Endothelial cell of umbilical vein (primary cell): ENCODE data around the gene SH2D3C. TPM values are rescaled to one million over a fixed set of nuclear protein-coding genes. Genes with fewer than 3 reads are reported as not detected.

Experiments used
- BruUV-seq: library from RNA; stranded (reverse); fragments of 400-500 nt; replicated peaks from 2 replicates; lab custom pipeline; 2021; lab: Mats Ljungman, UMichigan
- CTCF ChIA-PET: fragments of 300-600, 350-600 bp; sonication (Branson Sonifier 250); formaldehyde crosslinking; loops from one replicate; lab custom pipeline; 2021; ENCODE audit warnings: antibody characterized with exemption, inconsistent platforms; lab: Charles Lee
- POLR2A ChIA-PET: fragments of 300-600, 350-600 bp; sonication (Branson Sonifier 250); formaldehyde crosslinking; loops from one replicate; lab custom pipeline; 2021; ENCODE audit warnings: antibody characterized with exemption, inconsistent platforms; lab: Charles Lee
- DNase-seq: peaks from one replicate; pipeline ENCODE4 v3.0.0-alpha.2; 2011; ENCODE audit warnings: low read depth, low spot score
- FAIRE-seq: peaks from 2 replicates; lab custom pipeline; 2011; peaks lifted over from hg19 to GRCh38; lab: Jason Lieb, UNC
- H2AFZ ChIP-seq: 2 replicates; pipeline ENCODE4 v1.6.0; 2012; ENCODE audit warnings: low read depth, low read length, control low read depth, inconsistent platforms
- H3K27ac ChIP-seq: 2 replicates; pipeline ENCODE4 v1.5.1; 2011; ENCODE audit warnings: low read depth, mild to moderate bottlenecking, control low read depth, low read length, moderate library complexity; ENCODE audit not compliant: insufficient read depth
- H3K27me3 ChIP-seq, 2 experiments: 2 replicates each; pipeline versions ENCODE4 v1.6.0 to v1.6.1; 2011; ENCODE audit warnings: low read length in 2 of 2, mixed read lengths in 1 of 2; ENCODE audit not compliant: control insufficient read depth in 2 of 2, insufficient read depth in 2 of 2
- H3K36me3 ChIP-seq, 2 experiments: 2 replicates in 1 of 2; 3 replicates in 1 of 2; pipeline ENCODE4 v1.5.1; 2011; ENCODE audit warnings: low read length in 2 of 2, mild to moderate bottlenecking in 1 of 2, moderate library complexity in 1 of 2; ENCODE audit not compliant: control insufficient read depth in 2 of 2, insufficient read depth in 2 of 2; ENCODE audit errors: extremely low read depth in 1 of 2
- H3K4me1 ChIP-seq: 3 replicates; pipeline ENCODE4 v1.5.1; 2011; ENCODE audit warnings: mild to moderate bottlenecking, low read length; ENCODE audit not compliant: control insufficient read depth, insufficient read depth; ENCODE audit errors: extremely low read depth
- H3K4me2 ChIP-seq: 2 replicates; pipeline ENCODE4 v1.6.1; 2011; ENCODE audit warnings: low read length, control low read depth, mixed read lengths; ENCODE audit not compliant: insufficient read depth
- H3K4me3 ChIP-seq, 3 experiments: fragments of 200-600 bp in 1 of 3; sonication (generic), shearing (Covaris generic) in 1 of 3; replicated peaks in 1 of 3; 2 replicates each; pipeline ENCODE4 v1.5.1; 2011 to 2016; ENCODE audit warnings: control low read depth in 3 of 3, low read length in 3 of 3, mild to moderate bottlenecking in 2 of 3, inconsistent platforms in 1 of 3, low read depth in 1 of 3, moderate library complexity in 1 of 3; ENCODE audit not compliant: insufficient read depth in 1 of 3
- H3K79me2 ChIP-seq: 2 replicates; pipeline ENCODE4 v1.6.0; 2012; ENCODE audit warnings: low read length, inconsistent platforms; ENCODE audit not compliant: control insufficient read depth, insufficient read depth
- H3K9ac ChIP-seq: replicated peaks from 2 replicates; pipeline ENCODE3; 2011; ENCODE audit warnings: low read length, control low read depth; ENCODE audit not compliant: insufficient read depth; ENCODE audit errors: extremely low read depth
- H3K9me1 ChIP-seq: replicated peaks from 3 replicates; pipeline ENCODE4 v1.6.0; 2011; ENCODE audit warnings: mild to moderate bottlenecking, low read length; ENCODE audit not compliant: control insufficient read depth, insufficient read depth; ENCODE audit errors: extremely low read depth
- H3K9me3 ChIP-seq: replicated peaks from 2 replicates; pipeline ENCODE4 v1.5.1; 2012; ENCODE audit warnings: low read length, inconsistent platforms; ENCODE audit not compliant: control insufficient read depth, insufficient read depth
- H4K20me1 ChIP-seq: replicated peaks from 2 replicates; pipeline ENCODE3; 2011; ENCODE audit warnings: mild to moderate bottlenecking, low read length; ENCODE audit not compliant: control insufficient read depth, insufficient read depth; ENCODE audit errors: extremely low read depth
- CTCF ChIP-seq, 2 donors: IDR thresholded peaks; 1 replicate in 1 of 2; 2 replicates in 1 of 2; pipeline ENCODE4 v1.5.1; 2011; ENCODE audit warnings: low read length in 2 of 2, mild to moderate bottlenecking in 2 of 2, moderate library complexity in 2 of 2, control low read depth in 1 of 2, inconsistent platforms in 1 of 2, low read depth in 1 of 2; ENCODE audit not compliant: insufficient read depth in 1 of 2; ENCODE audit errors: extremely low read depth in 1 of 2
- EZH2 ChIP-seq: IDR thresholded peaks from 2 replicates; pipeline ENCODE4 v1.6.1; 2012; ENCODE audit warnings: borderline replicate concordance, low read depth, mild to moderate bottlenecking, moderate library complexity, low read length, inconsistent platforms; ENCODE audit not compliant: severe bottlenecking
- FOS ChIP-seq: IDR thresholded peaks from 2 replicates; pipeline ENCODE4 v1.6.1; 2011; ENCODE audit warnings: mild to moderate bottlenecking, low read length, moderate library complexity, borderline replicate concordance; ENCODE audit not compliant: insufficient read depth
- GATA2 ChIP-seq: IDR thresholded peaks from 2 replicates; pipeline ENCODE4 v1.7.0; 2011; ENCODE audit warnings: low read depth, mild to moderate bottlenecking, moderate library complexity, mixed read lengths, low read length; ENCODE audit not compliant: insufficient read length, insufficient read depth
- JUN ChIP-seq: IDR thresholded peaks from 2 replicates; pipeline ENCODE4 v1.6.1; 2011; ENCODE audit warnings: borderline replicate concordance, low read depth; ENCODE audit not compliant: insufficient read length, insufficient read depth
- MAX ChIP-seq: IDR thresholded peaks from 2 replicates; pipeline ENCODE4 v1.6.1; 2011; ENCODE audit not compliant: insufficient read depth, insufficient read length
- MYC ChIP-seq: IDR thresholded peaks from one replicate; pipeline ENCODE4 v1.6.1; 2011; ENCODE audit warnings: mild to moderate bottlenecking, low read depth, low read length
- POLR2A ChIP-seq: IDR thresholded peaks from 2 replicates; pipeline ENCODE4 v1.6.1; 2012; ENCODE audit warnings: low read depth, mild to moderate bottlenecking, control low read depth, low read length
- POLR2AphosphoS5 ChIP-seq: IDR thresholded peaks from 2 replicates; pipeline ENCODE4 v1.6.1; 2012; ENCODE audit warnings: low read depth, mild to moderate bottlenecking, control low read depth, low read length, moderate library complexity; ENCODE audit not compliant: insufficient read depth
- dilution Hi-C: fragments of 300-500 bp; cut with MboI; formaldehyde crosslinking; loops from one replicate; pipeline ENCODE4 v1.15.0; 2019; ENCODE audit warnings: low sequenced_read_pairs; ENCODE audit not compliant: extremely low pct_ligation_motif_present
- intact Hi-C: fragments of 100-400 bp; cut with micrococcal nuclease; formaldehyde crosslinking; loops from one replicate; pipeline ENCODE4 v1.10.0; 2022
- polyA plus RNA-seq, 4 experiments: library from polyadenylated mRNA; depleted of rRNA in 3 of 4; stranded (reverse) in 3 of 4; unstranded in 1 of 4; fragments of >200 nt; gene quantifications; 2 replicates each; pipeline versions ENCODE4 v1.2.1 to v1.2.3, GENCODE V29; 2011 to 2012; ENCODE audit warnings: missing spikeins in 1 of 4
- total RNA-seq: library from RNA; stranded (reverse); gene quantifications from 2 replicates; pipeline ENCODE4 v1.2.3, GENCODE V29; 2021

Gene SH2D3C
- total and polyA plus RNA-seq, 2 donors (not counting 3 experiments of a cell fraction or from before 2014, with no cell fraction given) = 95.0 to 173 TPM

DNA sequence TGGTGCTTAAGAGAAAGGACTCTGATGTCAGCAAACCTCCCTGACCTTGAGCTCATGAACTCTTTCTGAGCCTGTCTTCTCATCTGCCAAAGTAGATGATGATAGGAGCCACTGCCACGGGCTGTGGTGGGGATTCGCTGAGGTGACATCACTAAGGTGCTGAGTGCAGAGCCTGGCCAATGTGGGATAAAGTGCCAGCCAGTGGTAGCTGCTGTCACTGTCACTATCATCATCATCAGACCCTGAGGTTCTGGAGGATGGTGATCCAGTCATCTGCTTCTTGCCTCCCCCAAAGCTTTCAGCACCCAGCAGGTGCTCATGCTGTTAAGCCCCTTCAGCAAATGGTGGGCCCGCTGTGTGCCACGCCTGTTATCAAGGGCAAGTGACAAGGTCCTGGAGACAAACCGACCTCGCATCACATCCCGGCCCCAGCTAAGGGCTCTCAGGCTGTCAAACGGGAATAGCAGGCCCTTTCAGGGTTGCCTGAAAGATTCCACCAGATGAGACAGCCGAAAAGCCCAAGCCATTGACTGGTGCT is 30.6 kb upstream of the SH2D3C start:
- Histone ChIP-seq H3K27me3 (no peaks in the 10 kb centered on the region), H3K4me1 (peaks cover 5% of the 10 kb centered on the region), H3K9ac (no peak overlapping the region), H3K36me3 (peaks cover 8 to 32% of the 10 kb centered on the region in 2 experiments), H4K20me1 (no peaks in the 10 kb centered on the region), H3K27ac (no peak overlapping the region), H3K9me3 (no peaks in the 10 kb centered on the region), H3K79me2 (peaks cover 13% of the 10 kb centered on the region), H3K4me2 (no peak overlapping the region), H3K9me1 (no peaks in the 10 kb centered on the region), H3K4me3 (no peak overlapping the region), H2AFZ (no peak overlapping the region)
- CTCF ChIA-PET = interaction anchor here (0.6 to 1.5 kb wide), 5 partner anchors 44 to 874 kb away, joined by 3 to 12 read pairs (median 3); partner anchors contain the start of gene TOR2A
- BruUV-seq = no TSS peak
- intact Hi-C loops (no loop called here), dilution Hi-C loops (no loop called here)
- FAIRE-seq (no peak), DNase-seq (no peak)
- POLR2A ChIA-PET = interaction anchor here (0.6 to 0.7 kb wide), 2 partner anchors 36 to 38 kb away, joined by 4 to 5 read pairs; no protein-coding TSS in a partner anchor
- no peak for TF ChIP-seq JUN
- TF ChIP-seq GATA2 = no peak
- no peak for TF ChIP-seq POLR2AphosphoS5
- no peak for TF ChIP-seq MYC
- TF ChIP-seq MAX = no peak
- TF ChIP-seq EZH2 = no peak
- TF ChIP-seq CTCF (IDR thresholded peaks at IDR 0.05; ENCODE audit: extremely low read depth in 1 of 2, insufficient read depth in 1 of 2, low read depth in 1 of 2, low read length in 2 of 2) = no peak
- TF ChIP-seq POLR2A = no peak
- TF ChIP-seq FOS = no peak
